Peyer's patch (tissue), 4 donors: ENCODE results near the gene NDEL1.

Source experiments
- CTCF ChIP-seq, 6 experiments: fragments of 450-650 bp in 4 of 6; fragments of 200-600 bp in 2 of 6; sonication (generic) in 1 of 6; IDR thresholded peaks; one replicate each; pipeline ENCODE4 v1.5.1; 2017 to 2019; ENCODE audit warnings: antibody characterized with exemption in 6 of 6, mild to moderate bottlenecking in 3 of 6, moderate library complexity in 1 of 6
- POLR2A ChIP-seq, 2 donors: fragments of 450-650 bp; IDR thresholded peaks; one replicate each; pipeline ENCODE4 v1.5.1; 2017; ENCODE audit warnings: antibody characterized with exemption in 2 of 2, mild to moderate bottlenecking in 2 of 2, moderate library complexity in 2 of 2

GRCh38 chr17:8451933-8452614 is 16.4 kb downstream of the NDEL1 start:
- TF ChIP-seq CTCF (IDR thresholded peaks at IDR 0.05) (no peak), POLR2A (IDR thresholded peaks at IDR 0.05) (no peak)
